Measurements from ENCODE around the gene DCN.

The DCN gene

GRCh38 chr12:91176915-91177314, 5.7 kb downstream of the DCN start:
- DNase-seq (ENCODE audit: low spot score) = no peak
- TF ChIP-seq CTCF (IDR thresholded peaks at IDR 0.05; ENCODE audit: extremely low read depth, insufficient read depth, missing control alignments) = no peak
- in situ Hi-C loops (cut with MboI; ENCODE audit: low pct_unique_long_range_greater_than_20kb, low sequenced_read_pairs, unreplicated experiment) = loop anchor here (25.0 kb wide), 1 partner anchor 160 kb away; no protein-coding TSS in a partner anchor

GRCh38 chr12:91176358-91176757, 6.3 kb downstream of the DCN start:
- in situ Hi-C loops (cut with MboI; ENCODE audit: low pct_unique_long_range_greater_than_20kb, low sequenced_read_pairs, unreplicated experiment) = loop anchor here (25.0 kb wide), 1 partner anchor 161 kb away; no protein-coding TSS in a partner anchor
- DNase-seq (ENCODE audit: low spot score) = no peak
- no peak for TF ChIP-seq CTCF (IDR thresholded peaks at IDR 0.05; ENCODE audit: extremely low read depth, insufficient read depth, missing control alignments)

GRCh38 chr12:91173124-91173523, 9.5 kb downstream of the DCN start:
- no peak for DNase-seq (ENCODE audit: low spot score)
- in situ Hi-C loops (cut with MboI; ENCODE audit: low pct_unique_long_range_greater_than_20kb, low sequenced_read_pairs, unreplicated experiment) = no loop called here
- TF ChIP-seq CTCF (IDR thresholded peaks at IDR 0.05; ENCODE audit: extremely low read depth, insufficient read depth, missing control alignments) = no peak

GRCh38 chr12:91172096-91172495, 10.5 kb downstream of the DCN start:
- no peak for TF ChIP-seq CTCF (IDR thresholded peaks at IDR 0.05; ENCODE audit: extremely low read depth, insufficient read depth, missing control alignments)
- no peak for DNase-seq (ENCODE audit: low spot score)
- in situ Hi-C loops (cut with MboI; ENCODE audit: low pct_unique_long_range_greater_than_20kb, low sequenced_read_pairs, unreplicated experiment) = no loop called here

- no peak for DNase-seq (ENCODE audit: low spot score)
- in situ Hi-C loops (cut with MboI; ENCODE audit: low pct_unique_long_range_greater_than_20kb, low sequenced_read_pairs, unreplicated experiment) = no loop called here
These were observed 11.1 kb downstream of the DCN start for GRCh38 chr12:91171476-91171875.

GRCh38 chr12:91163116-91163515, 19.5 kb downstream of the DCN start:
- TF ChIP-seq CTCF (IDR thresholded peaks at IDR 0.05; ENCODE audit: extremely low read depth, insufficient read depth, missing control alignments) = no peak
- no peak for DNase-seq (ENCODE audit: low spot score)
- in situ Hi-C loops (cut with MboI; ENCODE audit: low pct_unique_long_range_greater_than_20kb, low sequenced_read_pairs, unreplicated experiment) = no loop called here

More at GRCh38 chr12:91171476-91171875, 11.1 kb downstream of the DCN start:
- TF ChIP-seq CTCF (IDR thresholded peaks at IDR 0.05; ENCODE audit: extremely low read depth, insufficient read depth, missing control alignments) = no peak

- no peak for DNase-seq (ENCODE audit: low spot score)
- in situ Hi-C loops (cut with MboI; ENCODE audit: low pct_unique_long_range_greater_than_20kb, low sequenced_read_pairs, unreplicated experiment) = no loop called here
- no peak for TF ChIP-seq CTCF (IDR thresholded peaks at IDR 0.05; ENCODE audit: extremely low read depth, insufficient read depth, missing control alignments)
These were observed 21.6 kb downstream of the DCN start for GRCh38 chr12:91161009-91161408.
